ENCODE data around the gene SLC6A12.

GRCh38 chr12:180445-180844, 33.5 kb downstream of the SLC6A12 start:
- TF ChIP-seq CTCF (IDR thresholded peaks at IDR 0.05) (no peak), POLR2A (IDR thresholded peaks at IDR 0.05) (no peak)

Measured in heart left ventricle (tissue), 13 donors.